GM19452 (cell line): ENCODE measurements around the gene NELL2.

Source experiments
- ATAC-seq: cut with Tn5 transposase; IDR thresholded peaks from one replicate; pipeline ENCODE4 v1.9.1; 2021; ENCODE audit not compliant: unreplicated experiment

The NELL2 gene

GRCh38 chr12:44490181-44490580, 385.9 kb downstream of the NELL2 start:
- no peak for ATAC-seq

GRCh38 chr12:44488180-44488579, 387.9 kb downstream of the NELL2 start:
- no peak for ATAC-seq

- no peak for ATAC-seq
Measured at GRCh38 chr12:44484862-44485261, 391.3 kb downstream of the NELL2 start.

DNA sequence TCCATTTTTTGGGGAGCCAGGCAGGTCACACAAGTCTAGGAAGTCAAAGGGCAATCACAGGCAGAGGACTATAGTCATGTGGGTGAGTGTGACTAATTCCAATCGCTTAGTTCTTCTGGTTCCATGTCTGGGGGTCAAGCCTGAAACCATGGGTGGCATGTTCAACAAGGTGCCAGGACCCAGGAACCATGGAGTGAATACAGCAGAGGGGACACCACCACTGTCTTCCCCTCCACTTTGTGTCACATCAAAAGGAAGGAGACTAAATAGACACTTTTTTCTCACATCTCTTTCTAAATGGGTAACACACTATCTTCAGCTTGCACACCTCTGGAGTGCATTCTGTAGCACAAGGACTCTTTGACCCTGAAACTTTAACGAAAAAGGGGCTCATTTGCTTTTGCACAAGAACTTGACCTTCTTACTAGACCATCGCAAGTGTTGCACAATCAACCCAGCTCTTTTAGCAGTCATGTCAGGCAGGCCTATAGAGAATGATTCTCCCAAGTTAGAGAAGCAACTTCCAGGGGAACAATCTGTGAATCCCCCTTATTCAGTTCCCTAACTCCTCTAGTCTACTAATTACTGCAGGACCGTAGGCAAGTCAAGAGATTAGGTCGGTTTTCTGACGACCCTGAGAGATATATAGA, 398.7 kb downstream of the NELL2 start:
- no peak for ATAC-seq

DNA sequence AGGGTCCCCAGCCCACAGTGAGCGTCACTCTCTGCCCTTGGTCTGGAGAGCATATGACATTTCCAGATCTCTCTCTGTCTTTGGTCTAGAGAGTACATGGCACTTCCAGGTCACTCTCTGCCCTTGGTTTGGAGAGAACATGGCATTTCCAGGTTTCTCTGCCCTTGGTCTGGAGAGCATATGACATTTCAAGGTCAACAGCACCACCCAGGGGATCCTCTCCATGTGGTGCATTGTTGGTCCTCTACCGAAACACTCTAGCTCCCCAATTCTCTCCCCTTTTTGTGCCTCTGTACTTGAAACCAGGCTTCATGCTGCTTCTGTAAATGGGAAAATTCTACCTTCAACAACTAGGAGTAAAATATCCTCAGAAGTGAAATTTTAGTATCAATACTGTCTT, 399.4 kb downstream of the NELL2 start:
- ATAC-seq, result no peak

GRCh38 chr12:44465139-44465538, 411.0 kb downstream of the NELL2 start:
- ATAC-seq, result no peak

- ATAC-seq, result no peak
Measured at GRCh38 chr12:44464180-44464579, 411.9 kb downstream of the NELL2 start.

GRCh38 chr12:44462729-44463128, 413.4 kb downstream of the NELL2 start:
- no peak for ATAC-seq

DNA sequence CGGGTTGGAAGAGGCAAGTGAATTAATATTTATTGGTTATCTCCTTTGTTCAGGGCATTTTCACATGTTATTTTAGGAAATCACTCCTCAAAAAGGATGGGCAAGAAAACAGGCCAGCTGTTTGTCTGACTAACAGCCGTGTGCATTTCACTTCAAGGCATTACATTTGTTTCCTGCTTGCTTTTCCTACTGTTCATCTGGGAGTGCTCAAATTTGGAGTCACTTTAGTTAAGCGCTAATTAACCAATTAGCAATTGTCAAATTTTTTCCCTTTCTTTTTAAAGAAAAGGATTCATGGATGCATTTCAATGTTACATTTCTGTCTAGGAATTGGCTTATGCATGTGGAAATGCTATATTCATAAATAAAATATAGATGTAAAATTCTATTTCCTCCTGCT, 415.9 kb downstream of the NELL2 start:
- no peak for ATAC-seq

- no peak for ATAC-seq
Measured at GRCh38 chr12:44459569-44459968, 416.5 kb downstream of the NELL2 start.
